ENCODE results near the gene TAPBP. TPM values are rescaled to one million over a fixed set of nuclear protein-coding genes. Genes with fewer than 3 reads are reported as not detected.

Gene TAPBP
- total and polyA plus RNA-seq, 9 of the 15 experiments (the other 6 are each of a cell fraction or from before 2014, with no cell fraction given) = 5.6 to 74.0 (median 22.3) TPM

DNA sequence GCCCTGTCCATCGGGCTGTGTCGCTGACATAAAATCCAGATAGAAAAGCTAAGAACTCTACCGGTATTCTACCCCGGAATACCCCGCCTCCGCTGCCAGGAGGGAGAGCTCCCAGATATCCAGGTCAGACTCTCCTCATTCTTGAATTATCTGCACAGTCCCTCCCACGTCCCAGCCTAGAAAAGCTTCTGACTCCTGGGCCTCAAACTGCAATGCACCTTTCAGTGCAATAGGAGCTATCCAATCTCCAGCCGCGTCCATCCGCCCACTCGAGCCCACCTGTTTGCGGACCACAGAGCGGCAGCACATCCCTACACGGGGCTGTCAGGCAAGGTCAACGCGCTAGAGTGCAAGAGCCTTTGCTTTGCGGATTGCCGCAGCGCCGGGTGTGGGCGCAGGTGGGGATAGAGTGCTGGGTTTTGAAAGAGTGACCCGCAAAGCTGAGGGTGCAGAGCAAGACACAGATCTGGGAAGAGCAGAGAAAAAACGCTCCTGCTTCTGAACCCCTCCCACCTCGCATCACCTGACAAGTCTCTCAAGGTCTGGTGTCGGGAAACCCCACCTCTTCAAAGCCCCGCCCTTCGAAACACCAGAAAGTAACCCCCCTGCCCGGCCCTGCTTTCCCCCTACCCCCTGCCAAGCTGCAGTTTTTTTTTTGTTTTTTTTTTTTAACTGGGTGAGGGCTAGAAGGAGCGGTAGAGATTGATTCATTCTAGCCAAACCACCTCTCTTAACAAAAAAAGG is 1.3 kb downstream of the TAPBP start (continued):
- TF ChIP-seq NR1H2 (CRISPR knock-in tag; IDR thresholded peaks at IDR 0.05) = no peak
- TF ChIP-seq, protein P1, sequence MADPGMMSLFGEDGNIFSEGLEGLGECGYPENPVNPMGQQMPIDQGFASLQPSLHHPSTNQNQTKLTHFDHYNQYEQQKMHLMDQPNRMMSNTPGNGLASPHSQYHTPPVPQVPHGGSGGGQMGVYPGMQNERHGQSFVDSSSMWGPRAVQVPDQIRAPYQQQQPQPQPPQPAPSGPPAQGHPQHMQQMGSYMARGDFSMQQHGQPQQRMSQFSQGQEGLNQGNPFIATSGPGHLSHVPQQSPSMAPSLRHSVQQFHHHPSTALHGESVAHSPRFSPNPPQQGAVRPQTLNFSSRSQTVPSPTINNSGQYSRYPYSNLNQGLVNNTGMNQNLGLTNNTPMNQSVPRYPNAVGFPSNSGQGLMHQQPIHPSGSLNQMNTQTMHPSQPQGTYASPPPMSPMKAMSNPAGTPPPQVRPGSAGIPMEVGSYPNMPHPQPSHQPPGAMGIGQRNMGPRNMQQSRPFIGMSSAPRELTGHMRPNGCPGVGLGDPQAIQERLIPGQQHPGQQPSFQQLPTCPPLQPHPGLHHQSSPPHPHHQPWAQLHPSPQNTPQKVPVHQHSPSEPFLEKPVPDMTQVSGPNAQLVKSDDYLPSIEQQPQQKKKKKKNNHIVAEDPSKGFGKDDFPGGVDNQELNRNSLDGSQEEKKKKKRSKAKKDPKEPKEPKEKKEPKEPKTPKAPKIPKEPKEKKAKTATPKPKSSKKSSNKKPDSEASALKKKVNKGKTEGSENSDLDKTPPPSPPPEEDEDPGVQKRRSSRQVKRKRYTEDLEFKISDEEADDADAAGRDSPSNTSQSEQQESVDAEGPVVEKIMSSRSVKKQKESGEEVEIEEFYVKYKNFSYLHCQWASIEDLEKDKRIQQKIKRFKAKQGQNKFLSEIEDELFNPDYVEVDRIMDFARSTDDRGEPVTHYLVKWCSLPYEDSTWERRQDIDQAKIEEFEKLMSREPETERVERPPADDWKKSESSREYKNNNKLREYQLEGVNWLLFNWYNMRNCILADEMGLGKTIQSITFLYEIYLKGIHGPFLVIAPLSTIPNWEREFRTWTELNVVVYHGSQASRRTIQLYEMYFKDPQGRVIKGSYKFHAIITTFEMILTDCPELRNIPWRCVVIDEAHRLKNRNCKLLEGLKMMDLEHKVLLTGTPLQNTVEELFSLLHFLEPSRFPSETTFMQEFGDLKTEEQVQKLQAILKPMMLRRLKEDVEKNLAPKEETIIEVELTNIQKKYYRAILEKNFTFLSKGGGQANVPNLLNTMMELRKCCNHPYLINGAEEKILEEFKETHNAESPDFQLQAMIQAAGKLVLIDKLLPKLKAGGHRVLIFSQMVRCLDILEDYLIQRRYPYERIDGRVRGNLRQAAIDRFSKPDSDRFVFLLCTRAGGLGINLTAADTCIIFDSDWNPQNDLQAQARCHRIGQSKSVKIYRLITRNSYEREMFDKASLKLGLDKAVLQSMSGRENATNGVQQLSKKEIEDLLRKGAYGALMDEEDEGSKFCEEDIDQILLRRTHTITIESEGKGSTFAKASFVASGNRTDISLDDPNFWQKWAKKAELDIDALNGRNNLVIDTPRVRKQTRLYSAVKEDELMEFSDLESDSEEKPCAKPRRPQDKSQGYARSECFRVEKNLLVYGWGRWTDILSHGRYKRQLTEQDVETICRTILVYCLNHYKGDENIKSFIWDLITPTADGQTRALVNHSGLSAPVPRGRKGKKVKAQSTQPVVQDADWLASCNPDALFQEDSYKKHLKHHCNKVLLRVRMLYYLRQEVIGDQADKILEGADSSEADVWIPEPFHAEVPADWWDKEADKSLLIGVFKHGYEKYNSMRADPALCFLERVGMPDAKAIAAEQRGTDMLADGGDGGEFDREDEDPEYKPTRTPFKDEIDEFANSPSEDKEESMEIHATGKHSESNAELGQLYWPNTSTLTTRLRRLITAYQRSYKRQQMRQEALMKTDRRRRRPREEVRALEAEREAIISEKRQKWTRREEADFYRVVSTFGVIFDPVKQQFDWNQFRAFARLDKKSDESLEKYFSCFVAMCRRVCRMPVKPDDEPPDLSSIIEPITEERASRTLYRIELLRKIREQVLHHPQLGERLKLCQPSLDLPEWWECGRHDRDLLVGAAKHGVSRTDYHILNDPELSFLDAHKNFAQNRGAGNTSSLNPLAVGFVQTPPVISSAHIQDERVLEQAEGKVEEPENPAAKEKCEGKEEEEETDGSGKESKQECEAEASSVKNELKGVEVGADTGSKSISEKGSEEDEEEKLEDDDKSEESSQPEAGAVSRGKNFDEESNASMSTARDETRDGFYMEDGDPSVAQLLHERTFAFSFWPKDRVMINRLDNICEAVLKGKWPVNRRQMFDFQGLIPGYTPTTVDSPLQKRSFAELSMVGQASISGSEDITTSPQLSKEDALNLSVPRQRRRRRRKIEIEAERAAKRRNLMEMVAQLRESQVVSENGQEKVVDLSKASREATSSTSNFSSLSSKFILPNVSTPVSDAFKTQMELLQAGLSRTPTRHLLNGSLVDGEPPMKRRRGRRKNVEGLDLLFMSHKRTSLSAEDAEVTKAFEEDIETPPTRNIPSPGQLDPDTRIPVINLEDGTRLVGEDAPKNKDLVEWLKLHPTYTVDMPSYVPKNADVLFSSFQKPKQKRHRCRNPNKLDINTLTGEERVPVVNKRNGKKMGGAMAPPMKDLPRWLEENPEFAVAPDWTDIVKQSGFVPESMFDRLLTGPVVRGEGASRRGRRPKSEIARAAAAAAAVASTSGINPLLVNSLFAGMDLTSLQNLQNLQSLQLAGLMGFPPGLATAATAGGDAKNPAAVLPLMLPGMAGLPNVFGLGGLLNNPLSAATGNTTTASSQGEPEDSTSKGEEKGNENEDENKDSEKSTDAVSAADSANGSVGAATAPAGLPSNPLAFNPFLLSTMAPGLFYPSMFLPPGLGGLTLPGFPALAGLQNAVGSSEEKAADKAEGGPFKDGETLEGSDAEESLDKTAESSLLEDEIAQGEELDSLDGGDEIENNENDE (IDR thresholded peaks at IDR 0.05; ENCODE audit: low read depth, low read length) = no peak
- TF ChIP-seq, protein P2, sequence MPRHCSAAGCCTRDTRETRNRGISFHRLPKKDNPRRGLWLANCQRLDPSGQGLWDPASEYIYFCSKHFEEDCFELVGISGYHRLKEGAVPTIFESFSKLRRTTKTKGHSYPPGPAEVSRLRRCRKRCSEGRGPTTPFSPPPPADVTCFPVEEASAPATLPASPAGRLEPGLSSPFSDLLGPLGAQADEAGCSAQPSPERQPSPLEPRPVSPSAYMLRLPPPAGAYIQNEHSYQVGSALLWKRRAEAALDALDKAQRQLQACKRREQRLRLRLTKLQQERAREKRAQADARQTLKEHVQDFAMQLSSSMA (CRISPR knock-in tag; IDR thresholded peaks at IDR 0.05) = no peak
- TF ChIP-seq ZNF408 (CRISPR knock-in tag; IDR thresholded peaks at IDR 0.05; ENCODE audit: low read depth) = no peak
- no peak for TF ChIP-seq PYGO2 (tag; IDR thresholded peaks at IDR 0.05)
- no peak for TF ChIP-seq ZNF174 (CRISPR knock-in tag; IDR thresholded peaks at IDR 0.05)
- TF ChIP-seq NFYB (IDR thresholded peaks at IDR 0.05; ENCODE audit: extremely low read depth, insufficient read length) = no peak
- TF ChIP-seq ERF (CRISPR knock-in tag; IDR thresholded peaks at IDR 0.05) = no peak
- TF ChIP-seq RAD51 (IDR thresholded peaks at IDR 0.05; ENCODE audit: borderline replicate concordance, low read depth) = peak; percentile 78
- no peak for TF ChIP-seq LCOR (CRISPR knock-in tag; IDR thresholded peaks at IDR 0.05)
- TF ChIP-seq, protein P3, sequence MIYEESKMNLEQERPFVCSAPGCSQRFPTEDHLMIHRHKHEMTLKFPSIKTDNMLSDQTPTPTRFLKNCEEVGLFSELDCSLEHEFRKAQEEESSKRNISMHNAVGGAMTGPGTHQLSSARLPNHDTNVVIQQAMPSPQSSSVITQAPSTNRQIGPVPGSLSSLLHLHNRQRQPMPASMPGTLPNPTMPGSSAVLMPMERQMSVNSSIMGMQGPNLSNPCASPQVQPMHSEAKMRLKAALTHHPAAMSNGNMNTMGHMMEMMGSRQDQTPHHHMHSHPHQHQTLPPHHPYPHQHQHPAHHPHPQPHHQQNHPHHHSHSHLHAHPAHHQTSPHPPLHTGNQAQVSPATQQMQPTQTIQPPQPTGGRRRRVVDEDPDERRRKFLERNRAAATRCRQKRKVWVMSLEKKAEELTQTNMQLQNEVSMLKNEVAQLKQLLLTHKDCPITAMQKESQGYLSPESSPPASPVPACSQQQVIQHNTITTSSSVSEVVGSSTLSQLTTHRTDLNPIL (CRISPR knock-in tag; IDR thresholded peaks at IDR 0.05) = no peak
- no peak for TF ChIP-seq ATF1 (CRISPR knock-in tag; IDR thresholded peaks at IDR 0.05)
- TF ChIP-seq ATF1 (tag; IDR thresholded peaks at IDR 0.05) = peak; percentile 37
- no peak for TF ChIP-seq TFAM (CRISPR knock-in tag; conservative IDR thresholded peaks at IDR 0.05)
- 0 out of 2 replicates have a peak, but pooled peaks have one; percentile 17 for TF ChIP-seq SMARCA4 (IDR thresholded peaks at IDR 0.05)
- TF ChIP-seq FIP1L1 (IDR thresholded peaks at IDR 0.05; ENCODE audit: low read depth, low read length, poor library complexity, severe bottlenecking) = no peak

All from K562 (cell line).